HG02759 (cell line): Measurements from ENCODE around the gene SLC41A3.

ENCODE experiments used
- ATAC-seq: cut with Tn5 transposase; IDR thresholded peaks from one replicate; pipeline ENCODE4 v1.9.1; 2021; ENCODE audit warnings: mild to moderate bottlenecking, moderate library complexity; ENCODE audit not compliant: unreplicated experiment

The SLC41A3 gene

DNA sequence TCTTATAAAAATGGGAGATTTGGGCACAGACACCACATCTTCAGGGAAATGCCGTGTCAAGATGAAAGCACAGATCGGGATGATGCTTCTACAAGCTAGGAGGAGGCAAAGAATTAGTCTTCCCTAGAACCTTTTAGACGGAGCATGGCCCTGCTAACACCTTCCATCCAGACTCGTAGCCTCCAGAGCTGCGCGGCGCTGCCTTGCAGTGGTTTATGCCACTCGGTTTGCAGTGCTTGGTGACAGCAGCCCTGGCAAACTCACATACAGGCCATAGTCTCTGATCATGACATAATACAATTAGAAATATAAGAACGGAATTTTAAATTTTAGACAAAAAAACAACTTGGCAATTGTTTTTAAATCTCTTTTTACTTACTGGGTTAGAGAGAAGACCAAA lies 37.1 kb upstream of the SLC41A3 start:
- ATAC-seq, result no peak

DNA sequence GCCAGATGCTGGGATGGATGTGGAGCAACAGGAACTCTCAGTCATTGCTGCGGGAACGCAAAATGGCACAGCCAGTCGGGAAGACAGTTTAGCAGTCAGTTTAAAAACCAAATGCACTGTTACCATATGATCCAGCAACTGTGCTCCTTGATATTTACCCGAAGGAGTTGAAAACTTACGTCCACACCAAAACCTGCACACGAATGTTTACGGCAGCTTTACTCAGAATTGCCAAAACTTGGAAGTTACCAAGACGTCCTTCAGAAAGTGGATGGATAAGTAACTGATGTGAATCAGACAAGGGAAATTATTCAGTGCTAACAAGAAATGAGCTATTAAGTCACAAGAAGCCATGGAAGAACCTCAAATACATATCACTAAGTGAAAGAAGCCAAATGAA lies 36.1 kb upstream of the SLC41A3 start:
- no peak for ATAC-seq

DNA sequence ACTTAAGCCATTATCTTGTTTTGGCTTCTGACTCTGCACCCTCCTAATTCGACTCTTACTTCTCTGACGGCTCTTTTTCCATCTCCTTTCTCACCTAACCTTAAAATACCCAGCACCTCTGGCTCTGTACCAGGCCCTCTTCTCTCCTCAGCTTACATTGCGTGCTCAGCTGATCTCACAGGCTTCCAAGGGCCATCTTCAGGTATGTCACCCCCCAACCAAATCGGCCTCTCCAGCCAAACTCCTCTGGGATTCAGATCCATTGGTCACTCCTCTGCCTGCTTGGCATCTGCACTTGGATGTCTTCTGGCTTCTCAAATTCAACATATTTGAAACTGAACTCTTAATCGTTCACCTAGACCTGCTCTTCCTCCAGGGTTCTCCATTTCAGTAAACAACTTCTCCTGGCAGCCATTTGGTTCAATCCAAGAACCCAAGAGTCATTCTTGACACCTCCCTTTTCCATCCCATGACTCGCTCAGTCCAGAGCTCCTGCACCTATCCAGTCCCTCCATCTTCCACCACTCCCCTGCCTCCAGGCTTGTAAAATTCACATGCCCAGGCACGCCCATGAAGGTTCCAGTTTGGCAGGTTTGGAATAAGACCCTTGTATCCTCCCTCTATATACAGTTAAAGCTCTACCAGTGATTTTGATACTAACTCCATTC lies 35.2 kb upstream of the SLC41A3 start:
- ATAC-seq, result no peak

DNA sequence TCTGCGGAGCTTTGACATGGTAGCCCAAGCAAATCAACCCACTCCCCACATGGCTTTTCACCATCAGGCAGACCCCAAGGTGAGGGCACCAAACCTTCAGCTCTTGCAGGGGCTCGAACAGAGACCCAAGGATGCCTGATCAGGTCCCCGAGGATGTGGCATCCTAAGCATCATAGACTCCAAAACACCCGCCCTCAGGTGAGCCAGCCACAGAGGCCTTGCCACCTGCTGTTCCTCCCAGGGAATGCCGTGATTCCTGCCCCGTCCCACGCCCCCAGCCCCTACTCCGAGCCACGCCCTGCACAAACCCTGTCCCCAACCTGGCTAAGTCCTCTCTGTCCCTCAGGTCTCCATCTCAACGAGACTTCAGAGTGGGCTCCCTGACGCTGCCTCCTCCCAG lies 34.7 kb upstream of the SLC41A3 start:
- ATAC-seq, result no peak

DNA sequence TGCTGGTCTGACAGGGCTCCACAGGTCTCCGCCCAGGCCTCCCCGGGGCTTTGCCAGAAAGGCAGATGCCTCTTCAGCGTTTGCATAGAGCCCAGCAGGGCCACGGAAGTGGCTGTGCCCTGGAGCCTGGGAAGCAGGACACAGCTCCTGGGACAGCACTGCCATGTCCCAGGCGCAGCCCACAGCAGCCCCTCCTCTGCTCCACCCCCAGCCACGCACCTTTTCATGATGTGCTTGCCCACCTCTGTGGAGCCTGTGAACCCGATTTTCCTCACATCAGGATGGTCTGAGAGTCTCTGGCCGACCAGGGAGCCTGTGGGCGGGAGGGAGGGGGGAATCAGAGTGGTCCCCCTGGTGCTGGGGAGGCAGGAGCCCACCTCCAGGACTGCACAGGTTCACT lies 33.9 kb upstream of the SLC41A3 start:
- no peak for ATAC-seq

DNA sequence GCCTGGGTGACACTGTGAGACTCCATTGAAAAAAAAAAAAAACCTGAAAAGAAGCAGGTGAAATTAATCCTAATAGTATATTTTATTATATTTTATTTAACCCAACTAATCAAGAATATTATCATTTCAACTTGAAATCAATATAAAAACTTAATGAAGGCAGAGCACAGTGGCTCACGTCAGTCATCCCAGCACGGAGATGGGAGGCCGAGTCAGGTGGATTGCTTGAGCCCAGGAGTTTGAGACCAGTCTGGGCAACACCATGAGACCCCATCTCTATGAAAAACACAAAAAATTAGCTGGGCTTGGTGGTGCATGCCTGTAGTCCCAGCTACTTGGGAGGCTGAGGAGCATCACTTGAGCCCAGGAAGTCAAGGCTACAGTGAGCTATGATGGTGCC lies 33.3 kb upstream of the SLC41A3 start:
- no peak for ATAC-seq

DNA sequence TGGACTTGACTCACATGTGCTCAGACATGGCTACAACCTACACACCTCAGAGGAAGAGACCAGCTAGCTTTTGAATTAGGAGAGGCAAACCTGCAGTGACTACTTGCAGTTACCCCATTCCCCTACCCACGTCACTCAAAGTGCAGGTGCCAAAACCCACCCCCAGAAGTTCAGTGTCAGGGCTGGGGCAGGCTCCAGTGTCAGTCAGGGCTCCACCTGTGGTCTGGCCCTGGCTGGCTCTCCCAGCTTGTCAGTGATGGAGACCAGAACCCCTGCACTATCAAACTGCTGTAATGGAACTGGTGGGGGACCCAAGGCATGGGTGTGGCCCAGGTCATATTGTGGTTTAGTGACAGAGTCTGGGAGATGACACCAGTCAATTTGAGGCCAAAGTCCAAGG lies 32.6 kb upstream of the SLC41A3 start:
- no peak for ATAC-seq

DNA sequence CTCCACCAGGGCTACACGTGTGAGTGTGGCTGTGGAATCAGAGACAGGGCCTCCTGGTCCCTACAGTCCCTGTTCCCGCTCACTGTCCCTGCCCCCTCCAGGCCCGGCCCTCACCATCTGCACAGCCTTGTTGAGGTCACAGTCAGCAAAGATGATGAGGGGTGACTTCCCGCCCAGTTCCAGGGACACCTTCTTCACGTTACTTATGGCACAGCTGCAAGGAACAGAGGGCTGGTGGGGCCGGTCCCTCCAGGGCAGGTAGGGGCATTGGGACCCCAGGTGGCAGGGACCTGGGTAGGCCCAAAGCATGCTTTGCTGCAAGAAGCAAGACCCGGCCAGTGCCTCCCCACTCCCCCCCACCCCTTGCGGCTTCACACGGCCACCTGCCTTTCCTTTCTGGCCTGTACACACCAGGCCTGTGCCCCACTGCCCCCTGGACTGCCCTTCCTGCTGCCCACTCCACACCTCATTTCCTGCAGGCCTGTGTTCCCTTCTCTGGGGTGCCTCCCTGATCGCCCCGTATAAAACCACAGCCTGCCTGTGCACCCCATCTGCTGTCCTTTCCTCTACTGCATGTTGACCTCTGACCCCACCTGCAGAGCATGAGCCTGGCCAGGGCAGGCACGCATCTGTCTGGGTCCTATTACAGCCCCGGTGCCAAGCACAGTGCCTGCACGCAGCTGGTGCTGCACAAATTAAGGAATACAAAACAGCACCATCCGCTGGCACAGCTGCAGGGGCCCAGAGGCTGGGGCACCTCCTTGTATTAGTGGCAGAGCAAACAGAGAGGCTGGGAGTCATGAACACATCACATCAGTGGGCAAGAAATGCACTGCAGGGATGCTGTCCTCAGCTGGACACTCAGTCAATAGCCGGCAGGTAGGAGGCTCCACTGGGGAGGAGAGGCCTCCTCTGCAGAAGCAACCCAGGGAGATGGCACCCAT lies 30.8 kb upstream of the SLC41A3 start:
- ATAC-seq, result no peak

DNA sequence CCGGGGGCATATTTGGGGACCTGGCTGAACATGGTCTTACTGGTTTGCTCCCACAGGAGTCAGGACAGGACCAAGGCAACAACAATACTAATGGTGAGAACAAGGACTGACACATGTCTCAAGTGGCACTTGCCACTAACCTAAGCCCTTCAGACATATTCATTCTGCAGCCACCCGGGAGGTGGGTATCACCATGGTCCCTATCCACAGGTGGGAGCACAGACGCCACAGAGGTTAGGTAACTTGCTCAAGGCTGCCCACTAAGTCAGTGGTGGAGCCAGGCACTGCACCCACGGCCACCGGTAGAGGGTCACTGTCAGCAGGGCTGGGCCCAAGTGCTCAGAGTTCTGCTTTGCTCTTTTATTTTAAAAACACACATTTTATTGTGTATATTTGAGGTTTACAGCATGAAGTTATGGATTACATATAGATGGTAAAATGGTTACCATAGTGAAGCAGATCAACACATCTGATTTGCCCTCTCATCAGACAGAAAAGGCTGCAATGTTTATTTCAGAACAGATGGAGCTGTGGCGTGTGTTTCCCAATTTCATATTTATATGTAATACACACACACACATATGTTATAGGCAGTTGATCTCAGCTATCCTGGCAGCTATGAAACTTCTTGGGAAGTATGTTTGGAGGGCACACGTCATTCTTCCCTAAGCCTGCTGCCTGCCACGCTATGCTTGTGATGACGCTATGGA lies 30.0 kb upstream of the SLC41A3 start:
- ATAC-seq, result no peak

DNA sequence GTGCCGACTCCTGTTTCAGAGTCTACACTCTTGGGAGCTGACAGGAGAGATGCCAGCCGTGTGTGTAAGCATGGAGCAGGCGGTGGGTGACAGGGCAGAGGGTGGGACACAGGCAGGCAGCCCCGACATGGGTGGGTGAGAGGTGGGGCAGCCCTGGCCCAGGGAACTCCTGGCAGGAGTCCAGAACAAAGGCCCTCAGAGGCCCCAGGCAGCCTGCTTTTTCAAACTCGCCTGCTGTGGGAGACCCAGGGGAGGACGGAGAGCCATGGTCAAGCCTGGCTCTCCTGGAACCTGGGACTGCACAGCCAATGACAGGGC lies 29.3 kb upstream of the SLC41A3 start:
- ATAC-seq, result no peak

DNA sequence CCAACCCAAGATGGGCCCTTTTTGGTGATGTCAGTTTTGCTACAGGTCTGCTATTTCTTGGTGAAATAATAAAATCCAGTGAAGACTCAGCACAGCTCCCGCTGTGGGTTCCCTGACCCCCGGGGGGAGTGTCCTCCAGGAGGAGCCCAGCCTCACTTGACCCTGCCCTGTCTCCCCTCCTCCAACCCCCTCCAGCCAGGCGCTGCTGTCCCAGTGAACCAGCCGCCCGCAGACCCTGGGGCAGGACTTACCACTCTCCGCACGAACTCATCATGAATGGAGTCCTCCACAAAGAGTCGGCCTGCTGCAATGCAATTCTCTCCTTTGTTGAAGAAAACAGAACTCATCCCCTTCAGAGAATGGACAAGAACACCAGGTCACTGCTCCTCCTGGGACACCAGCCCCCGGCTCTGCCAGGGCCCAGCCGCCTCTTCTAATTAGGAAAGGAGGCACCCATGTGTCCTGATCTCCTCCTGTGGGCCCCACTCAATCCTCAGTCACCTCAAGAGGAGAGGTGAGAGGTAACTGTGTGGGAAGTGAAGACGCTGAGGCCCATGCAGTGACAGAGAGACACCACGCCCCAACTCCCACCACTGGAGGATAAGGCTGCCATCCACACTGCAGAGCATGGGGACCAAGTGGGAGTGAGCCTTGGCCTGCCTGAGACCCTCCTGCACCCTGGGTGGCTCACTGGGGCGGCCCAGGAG lies 28.8 kb upstream of the SLC41A3 start:
- no peak for ATAC-seq

DNA sequence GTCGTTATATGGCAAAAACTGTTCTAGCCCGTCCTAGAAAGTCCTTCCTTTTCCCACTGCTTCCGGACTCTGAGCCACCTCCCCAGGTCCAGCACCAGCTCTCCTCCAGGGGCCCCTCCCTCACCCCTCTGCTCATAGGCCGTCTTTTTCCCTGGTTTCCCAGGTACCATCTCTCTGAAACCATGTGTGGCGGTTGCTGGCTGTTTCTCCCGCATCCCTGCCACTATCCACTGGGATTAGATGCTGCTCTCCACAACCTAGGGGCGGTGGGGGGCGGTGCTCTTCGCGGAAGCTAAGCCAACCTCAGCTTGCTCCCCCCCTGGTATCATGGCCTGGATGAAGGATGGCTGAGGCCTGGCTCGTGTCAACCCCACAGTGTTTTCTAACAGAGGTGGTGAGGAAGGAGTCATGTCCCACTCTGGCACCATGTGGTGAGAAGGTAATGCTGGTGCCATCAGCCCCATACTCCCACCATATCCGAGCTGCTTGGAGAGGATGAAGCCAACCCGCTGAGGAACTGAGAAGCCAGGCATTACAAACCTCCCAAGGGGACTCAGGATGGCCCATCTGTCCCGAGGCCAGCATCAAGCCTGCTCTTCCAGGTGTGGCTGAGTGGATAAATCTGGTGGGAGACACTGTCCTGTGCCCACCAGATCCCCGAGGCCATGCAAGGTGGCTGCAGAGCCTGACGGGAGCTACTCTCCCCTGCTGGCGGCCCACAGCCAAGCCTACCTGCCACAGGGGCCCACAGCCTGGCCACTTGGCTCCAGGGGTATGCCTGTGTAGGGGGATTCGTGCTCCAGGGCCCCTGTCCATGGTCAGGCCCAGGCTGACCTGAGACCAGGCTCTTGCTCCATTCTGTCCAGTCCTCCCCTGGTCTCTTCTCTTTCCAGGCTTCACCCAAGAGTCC lies 27.9 kb upstream of the SLC41A3 start:
- no peak for ATAC-seq

DNA sequence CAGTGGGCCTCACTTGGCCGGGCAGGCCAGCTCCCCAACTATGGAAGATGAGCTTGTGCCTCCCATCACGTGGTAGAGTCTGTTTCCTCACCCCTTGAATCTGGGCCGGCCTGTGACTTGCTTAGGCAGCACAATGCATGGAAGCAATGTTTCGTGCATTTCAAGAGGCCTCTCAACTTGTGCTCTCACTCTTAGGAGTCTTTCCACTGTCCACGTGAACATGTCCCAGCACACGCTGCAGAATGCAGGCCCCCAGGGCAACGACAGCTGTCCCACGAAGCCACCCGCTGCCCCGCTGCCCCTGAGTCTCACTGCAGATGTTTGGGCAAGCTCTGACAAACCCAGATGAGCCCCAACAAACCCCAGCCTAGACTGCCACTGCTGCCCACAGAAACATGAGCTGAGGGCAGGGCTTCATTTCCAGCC lies 27.2 kb upstream of the SLC41A3 start:
- ATAC-seq, result no peak

DNA sequence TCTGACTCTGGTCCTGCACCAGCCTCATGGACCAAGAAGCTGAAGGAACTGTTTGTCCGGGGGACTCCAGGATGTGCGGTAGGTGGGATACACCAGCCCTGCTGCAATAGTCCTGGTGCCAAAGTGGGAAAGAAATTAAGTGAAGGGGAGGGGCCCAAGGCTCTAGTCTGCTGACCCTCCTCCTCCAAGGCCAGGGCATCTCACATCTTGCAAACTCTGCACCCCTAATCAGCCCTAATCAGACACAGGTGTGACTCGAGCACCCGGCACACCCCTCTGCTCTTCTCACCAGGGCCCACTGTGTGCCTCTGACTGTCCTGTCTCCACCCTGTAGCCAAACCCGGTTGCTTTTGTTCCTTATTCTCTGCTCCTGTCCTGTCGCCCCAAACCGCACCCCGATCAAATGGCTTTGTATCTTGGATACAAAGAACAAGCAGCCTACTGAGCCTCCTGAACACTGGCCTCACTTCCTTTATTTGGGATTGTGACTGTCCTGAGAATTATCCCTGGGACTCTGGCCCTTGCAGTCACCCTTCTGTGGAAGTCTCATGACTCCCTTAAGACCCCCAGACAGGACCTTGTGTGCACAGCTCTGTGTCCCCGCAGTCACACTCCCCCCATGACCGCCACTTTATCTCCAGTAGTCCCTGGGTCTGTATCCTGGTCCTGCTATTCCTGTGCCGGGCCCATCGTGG lies 26.7 kb upstream of the SLC41A3 start:
- ATAC-seq, result no peak

DNA sequence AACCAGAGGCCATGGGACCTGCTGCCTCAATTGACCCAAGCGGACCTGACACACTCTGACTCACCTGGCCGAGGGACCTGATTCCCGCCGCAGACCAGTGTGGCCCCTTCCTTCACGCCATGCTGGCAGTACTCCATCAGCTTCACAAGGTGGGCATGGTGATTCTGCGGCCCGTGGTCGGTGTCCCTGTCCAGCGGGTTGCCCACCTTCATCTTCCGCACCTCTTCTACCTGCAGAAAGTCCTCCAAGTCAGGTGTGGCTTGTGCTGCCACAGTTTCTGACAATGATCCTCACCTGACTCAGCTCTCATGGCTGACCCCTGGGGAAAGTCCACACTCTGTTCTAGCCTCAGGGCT lies 25.9 kb upstream of the SLC41A3 start:
- ATAC-seq, result no peak

DNA sequence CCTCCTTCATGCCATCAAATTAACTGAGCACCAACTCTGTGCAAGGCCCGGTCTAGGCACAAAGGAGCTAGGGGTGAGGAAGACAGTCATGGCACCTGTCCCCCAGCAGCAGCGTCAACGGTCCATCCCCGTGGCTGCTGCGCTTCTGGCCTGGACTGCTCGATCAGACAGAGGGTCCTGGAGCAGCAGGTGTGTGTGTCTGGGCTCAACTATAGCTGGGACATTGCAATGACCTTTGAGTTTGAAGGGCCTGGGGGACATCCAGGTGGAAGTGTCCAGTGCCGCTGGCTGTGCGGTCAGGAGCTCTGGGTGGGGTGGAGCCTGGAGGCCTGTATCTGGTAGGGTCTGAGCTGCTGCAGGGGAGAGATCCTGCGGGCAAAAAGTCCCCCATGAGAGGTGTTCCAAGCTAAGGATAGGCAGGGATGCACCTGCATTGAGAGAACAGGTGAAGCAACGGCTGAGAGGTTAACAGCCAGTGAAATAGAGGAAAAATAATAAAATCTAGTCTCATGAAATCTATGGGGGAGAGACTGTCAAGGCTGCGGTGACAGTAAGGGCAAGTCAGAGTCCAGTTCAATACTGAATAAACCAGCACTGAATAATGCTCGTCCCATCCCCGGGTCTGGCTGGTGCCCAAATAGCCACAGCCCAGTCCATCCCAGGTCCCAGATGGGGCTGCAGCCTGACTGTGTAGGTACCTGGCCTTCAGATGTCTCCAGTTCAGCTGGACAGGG lies 25.4 kb upstream of the SLC41A3 start:
- no peak for ATAC-seq

DNA sequence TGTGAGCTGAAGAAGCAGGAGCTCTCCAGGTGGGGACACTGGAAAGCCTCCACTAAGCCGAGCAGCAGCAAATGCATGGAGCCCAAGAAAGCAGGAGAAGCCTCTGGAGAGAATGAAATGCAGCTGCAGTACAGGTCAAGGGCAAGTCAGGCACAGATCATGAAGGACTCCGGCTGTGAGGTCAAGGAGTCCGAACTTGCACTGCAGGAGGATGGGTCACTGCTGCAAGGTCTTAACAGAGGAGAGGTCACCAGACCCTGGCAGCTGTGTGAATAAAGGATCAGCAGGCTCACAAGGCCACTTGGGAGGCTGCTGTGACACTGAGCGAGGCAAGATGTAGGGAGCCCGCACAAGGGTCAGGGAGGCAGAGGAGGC lies 24.7 kb upstream of the SLC41A3 start:
- ATAC-seq, result no peak

DNA sequence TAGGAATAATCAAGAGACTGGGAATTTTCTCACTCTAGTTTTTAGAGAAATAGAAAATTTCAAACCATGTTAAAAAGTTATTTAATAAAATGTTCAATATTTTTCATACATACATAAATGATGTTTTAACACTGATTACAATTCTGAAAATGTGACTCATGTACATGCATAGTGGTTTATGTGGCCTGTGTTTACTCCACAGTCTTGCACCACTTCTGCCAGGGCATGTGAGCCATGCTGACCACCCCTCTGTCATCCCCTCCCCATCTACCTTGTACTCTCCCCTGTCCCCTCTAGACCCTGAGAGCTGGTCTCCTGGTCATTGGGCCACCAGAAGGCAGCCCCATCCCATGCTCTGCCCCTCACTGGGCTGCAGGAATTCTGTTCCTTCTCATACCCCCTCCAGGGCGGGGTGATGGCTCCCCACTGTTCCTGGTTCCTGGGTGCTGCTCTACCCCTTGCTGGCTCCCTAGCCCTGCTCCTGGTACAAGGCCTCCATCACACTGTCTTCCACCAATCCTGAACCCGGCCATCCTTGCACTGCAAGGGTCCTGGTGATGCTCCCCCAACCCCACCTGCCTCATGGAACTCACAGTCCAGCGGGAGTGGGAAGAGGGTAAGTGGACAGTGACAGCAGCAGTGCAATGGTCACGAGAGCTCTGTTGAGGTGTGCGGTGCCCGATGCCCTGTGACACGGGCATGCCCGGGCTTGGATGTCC lies 24.2 kb upstream of the SLC41A3 start:
- no peak for ATAC-seq
